GM18909 (cell line): Measurements from ENCODE around the gene KIR2DL1.
"Not testable (repeated sequence)": the region's sequence is repeated elsewhere in the genome, so short reads cannot be mapped to it uniquely, and the experiment has no call there.

ENCODE experiments used
- ATAC-seq: cut with Tn5 transposase; IDR thresholded peaks from one replicate; pipeline ENCODE4 v1.9.1; 2021; ENCODE audit warnings: mild to moderate bottlenecking; ENCODE audit not compliant: unreplicated experiment, poor library complexity

KIR2DL1 gene

DNA sequence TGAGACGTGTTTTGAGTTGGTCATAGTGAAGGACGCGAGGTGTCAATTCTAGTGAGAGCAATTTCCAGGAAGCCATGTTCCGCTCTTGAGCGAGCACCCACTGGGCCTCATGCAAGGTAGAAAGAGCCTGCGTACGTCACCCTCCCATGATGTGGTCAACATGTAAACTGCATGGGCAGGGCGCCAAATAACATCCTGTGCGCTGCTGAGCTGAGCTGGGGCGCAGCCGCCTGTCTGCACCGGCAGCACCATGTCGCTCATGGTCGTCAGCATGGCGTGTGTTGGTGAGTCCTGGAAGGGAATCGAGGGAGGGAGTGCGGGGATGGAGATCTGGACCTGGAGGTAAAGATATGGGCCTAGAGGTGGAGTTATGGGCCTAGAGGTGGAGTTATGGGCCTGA, 46.7 kb downstream of the KIR2DL1 start, which contains the start of gene KIR3DL1:
Gene KIR3DL1, plus strand, starts transcription at position 218 of the 400 bp plus-strand sequence.
- ATAC-seq: not testable (repeated sequence)

DNA sequence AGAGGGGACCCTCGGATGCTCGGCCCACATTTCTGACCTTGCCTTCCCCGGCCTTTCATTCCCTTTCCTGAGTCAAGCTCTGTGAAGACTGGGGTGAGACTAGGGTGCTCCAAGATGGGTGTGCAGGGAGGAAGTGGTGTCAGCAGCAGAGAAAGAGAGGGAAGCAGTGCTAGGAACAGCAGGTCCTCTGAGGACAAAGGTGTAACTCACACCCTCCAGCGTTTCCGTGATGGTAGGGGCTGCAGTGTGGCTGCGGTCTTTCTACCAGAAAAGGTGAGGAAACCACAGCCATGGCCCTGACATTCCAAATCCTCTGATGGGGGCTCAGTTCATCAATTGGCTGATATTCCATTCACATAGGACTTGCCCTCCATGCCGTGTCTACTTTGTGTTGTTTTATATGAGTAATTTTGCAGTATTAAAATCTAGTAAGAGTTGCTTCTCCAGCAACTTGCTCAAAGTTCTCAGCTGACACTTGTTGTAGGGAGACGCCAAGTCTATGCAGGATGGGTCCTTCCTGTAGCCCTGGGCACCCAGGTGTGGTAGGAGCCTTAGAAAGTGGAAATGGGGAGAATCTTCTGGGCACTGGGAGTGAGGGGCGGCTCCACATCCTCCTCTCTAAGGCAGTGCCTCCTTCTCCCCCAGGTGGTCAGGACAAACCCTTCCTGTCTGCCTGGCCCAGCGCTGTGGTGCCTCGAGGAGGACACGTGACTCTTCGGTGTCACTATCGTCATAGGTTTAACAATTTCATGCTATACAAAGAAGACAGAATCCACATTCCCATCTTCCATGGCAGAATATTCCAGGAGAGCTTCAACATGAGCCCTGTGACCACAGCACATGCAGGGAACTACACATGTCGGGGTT, 48.3 kb downstream of the KIR2DL1 start:
- ATAC-seq: no peak

DNA sequence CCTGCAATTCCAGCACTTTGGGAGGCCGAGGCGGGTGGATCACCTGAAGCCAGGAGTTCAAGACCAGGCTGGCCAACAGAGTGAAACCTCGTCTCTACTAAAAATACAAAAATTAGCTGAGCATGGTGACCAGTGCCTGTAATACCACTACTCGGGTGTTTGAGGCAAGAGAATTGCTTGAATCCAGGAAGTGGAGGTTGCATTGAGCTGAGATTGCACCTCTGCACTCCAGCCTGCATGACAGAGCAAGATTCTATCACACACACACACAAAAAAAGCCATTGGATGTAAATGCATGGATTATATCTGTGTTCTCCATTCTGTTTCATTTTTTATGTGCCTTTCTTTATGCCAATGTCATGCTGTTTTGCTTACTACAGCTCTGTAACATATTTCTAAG, 54.8 kb downstream of the KIR2DL1 start:
- ATAC-seq: not testable (repeated sequence)

DNA sequence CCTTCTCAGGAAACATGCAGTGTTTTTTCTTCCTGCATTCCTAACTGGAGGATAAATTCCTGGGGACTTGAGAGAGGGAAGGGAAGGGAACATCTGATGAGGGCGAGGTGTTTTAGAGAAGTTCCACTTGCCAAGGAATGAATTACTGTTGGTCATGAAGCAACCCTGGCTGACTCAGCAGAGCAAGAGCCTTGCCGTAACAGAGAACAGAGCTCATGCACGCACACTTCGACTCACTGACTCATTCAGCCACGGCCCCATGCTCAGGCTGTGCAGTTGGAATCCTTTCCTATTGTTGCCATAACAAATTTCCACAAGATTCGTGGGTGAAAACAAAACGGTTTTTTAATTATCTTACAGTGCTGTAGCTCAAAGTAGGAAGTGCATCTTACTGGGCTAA, 55.7 kb downstream of the KIR2DL1 start:
- ATAC-seq: not testable (repeated sequence)

DNA sequence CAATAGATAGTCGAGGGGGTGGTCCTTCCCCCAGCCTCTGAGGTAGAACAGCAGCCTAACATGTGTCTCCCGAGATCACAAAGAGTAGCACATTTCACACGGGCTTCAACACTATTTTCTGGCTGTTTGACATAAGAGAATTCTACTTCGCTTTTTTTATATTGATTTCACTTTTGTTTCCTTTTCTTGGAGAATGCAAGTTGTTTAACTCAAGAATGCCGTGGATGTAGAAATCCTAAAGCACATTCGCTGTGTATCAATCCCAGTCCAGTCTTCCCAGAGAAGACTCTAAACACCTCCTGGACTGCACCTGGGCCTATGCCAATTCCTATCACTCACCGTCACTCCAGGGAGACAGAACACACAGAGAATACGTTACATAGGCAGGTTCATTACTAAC, 58.5 kb downstream of the KIR2DL1 start:
- not testable (repeated sequence) for ATAC-seq

DNA sequence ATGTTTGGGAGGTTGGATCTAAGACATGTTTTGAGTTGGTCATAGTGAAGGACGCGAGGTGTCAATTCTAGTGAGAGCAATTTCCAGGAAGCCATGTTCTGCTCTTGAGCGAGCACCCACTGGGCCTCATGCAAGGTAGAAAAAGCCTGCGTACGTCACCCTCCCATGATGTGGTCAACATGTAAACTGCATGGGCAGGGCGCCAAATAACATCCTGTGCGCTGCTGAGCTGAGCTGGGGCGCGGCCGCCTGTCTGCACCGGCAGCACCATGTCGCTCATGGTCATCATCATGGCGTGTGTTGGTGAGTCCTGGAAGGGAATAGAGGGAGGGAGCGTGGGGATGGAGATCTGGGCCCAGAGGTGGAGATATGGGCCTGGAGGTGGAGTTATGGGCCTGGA, 62.9 kb downstream of the KIR2DL1 start, which contains the start of gene KIR2DS4:
Gene KIR2DS4, plus strand, starts transcription at position 181 of the 400 bp plus-strand sequence.
- not testable (repeated sequence) for ATAC-seq
